ENCODE results near the gene FASN. TPM values are rescaled to one million over a fixed set of nuclear protein-coding genes. Genes with fewer than 3 reads are reported as not detected.

FASN gene
- total RNA-seq, 4 donors from 2014 or later = 50.4 to 110 (median 76.5) TPM

- Histone ChIP-seq H3K27me3 (no peaks in the 10 kb centered on the region), H3K36me3 (no peaks in the 10 kb centered on the region), H3K27ac (no peak overlapping the region), H3K9me3 (no peaks in the 10 kb centered on the region), H3K4me1 (peaks cover 0 to 19% (median 10%) of the 10 kb centered on the region in 4 donors), H3K4me3 (no peak overlapping the region)
- DNase-seq = no peak
- TF ChIP-seq POLR2A (IDR thresholded peaks at IDR 0.05) = no peak
Observed at GRCh38 chr17:82029391-82029790, 68.6 kb downstream of the FASN start.

- TF ChIP-seq POLR2A (IDR thresholded peaks at IDR 0.05) = no peak
- no peak for TF ChIP-seq CTCF (IDR thresholded peaks at IDR 0.05)
- Histone ChIP-seq H3K4me3 (no peak overlapping the region), H3K4me1 (peaks cover 2 to 20% (median 13%) of the 10 kb centered on the region in 4 donors), H3K27ac (no peak overlapping the region), H3K9me3 (no peaks in the 10 kb centered on the region), H3K27me3 (no peaks in the 10 kb centered on the region), H3K36me3 (no peaks in the 10 kb centered on the region)
- no peak for DNase-seq
Observed at GRCh38 chr17:82028966-82029365, 69.1 kb downstream of the FASN start.

Other genes with a start within 250 kb of the FASN start
- 1,000 to 10,000 TPM in 3 of 4 donors, 100 to 1,000 TPM in 1; 326 to 1,290 (median 1,196) TPM for gene P4HB, start 237.7 kb downstream of the FASN start, total RNA-seq
- gene ARHGDIA, start 226.9 kb downstream of the FASN start, total RNA-seq = 100 to 1,000 TPM; 282 to 475 (median 350) TPM
- gene ALYREF, start 206.7 kb downstream of the FASN start, total RNA-seq = 10 to 100 TPM; 38.9 to 96.6 (median 45.3) TPM
- gene ANAPC11, start 206.5 kb downstream of the FASN start, total RNA-seq = 100 to 1,000 TPM in 1 of 4 donors, 10 to 100 TPM in 3; 69.3 to 126 (median 85.1) TPM
- gene NPB, start 196.0 kb downstream of the FASN start, total RNA-seq = 1 to 10 TPM in 1 of 4 donors, under 1 TPM in 1, not detected in 2; 0.76 to 1.6 TPM
- 100 to 1,000 TPM in 3 of 4 donors, 10 to 100 TPM in 1; 67.7 to 297 (median 179) TPM for gene PCYT2, start 186.8 kb downstream of the FASN start, total RNA-seq
- gene SIRT7, start 180.1 kb downstream of the FASN start, total RNA-seq = 100 to 1,000 TPM in 2 of 4 donors, 10 to 100 TPM in 2; 82.5 to 130 (median 112) TPM
- gene MAFG, start 170.5 kb downstream of the FASN start, total RNA-seq = 10 to 100 TPM; 19.8 to 38.3 (median 34.4) TPM
- gene PYCR1, start 160.9 kb downstream of the FASN start, total RNA-seq = 10 to 100 TPM in 3 of 4 donors, 1 to 10 TPM in 1; 2.4 to 21.5 (median 20.2) TPM
- under 1 TPM in 1 of 4 donors, not detected in 3; 0.76 TPM for gene MYADML2, start 151.0 kb downstream of the FASN start, total RNA-seq
- 1 to 10 TPM in 1 of 4 donors, not detected in 3; 1.2 TPM for gene NOTUM, start 137.0 kb downstream of the FASN start, total RNA-seq
- 10 to 100 TPM; 31.6 to 70.1 (median 49.9) TPM for gene ASPSCR1, start 120.6 kb downstream of the FASN start, total RNA-seq
- 100 to 1,000 TPM in 2 of 4 donors, 10 to 100 TPM in 2; 49.1 to 123 (median 91.8) TPM for gene CENPX, start 75.4 kb downstream of the FASN start, total RNA-seq
- gene LRRC45, start 74.9 kb downstream of the FASN start, total RNA-seq = 10 to 100 TPM; 15.5 to 74.3 (median 23.1) TPM
- gene RAC3, start 66.6 kb downstream of the FASN start, total RNA-seq = 10 to 100 TPM in 2 of 4 donors, 1 to 10 TPM in 2; 4.6 to 20.6 (median 9.8) TPM
- 100 to 1,000 TPM in 2 of 4 donors, 10 to 100 TPM in 2; 68.5 to 104 (median 86.8) TPM for gene DCXR, start 60.5 kb downstream of the FASN start, total RNA-seq
- gene RFNG, start 46.4 kb downstream of the FASN start, total RNA-seq = 10 to 100 TPM; 42.9 to 65.7 (median 50.2) TPM
- gene GPS1, start 46.3 kb downstream of the FASN start, total RNA-seq = 100 to 1,000 TPM in 1 of 4 donors, 10 to 100 TPM in 3; 69.2 to 138 (median 88.5) TPM
- gene DUS1L, start 32.4 kb downstream of the FASN start, total RNA-seq = 100 to 1,000 TPM in 3 of 4 donors, 10 to 100 TPM in 1; 73.6 to 207 (median 122) TPM
- gene CCDC57, start 114.6 kb upstream of the FASN start, total RNA-seq = 100 to 1,000 TPM in 2 of 4 donors, 10 to 100 TPM in 2; 28.2 to 144 (median 79.8) TPM
- 10 to 100 TPM; 18.9 to 55.0 (median 35.3) TPM for gene SLC16A3, start 130.8 kb upstream of the FASN start, total RNA-seq
- 100 to 1,000 TPM; 148 to 232 (median 215) TPM for gene CSNK1D, start 175.5 kb upstream of the FASN start, total RNA-seq
- gene CD7, start 219.4 kb upstream of the FASN start, total RNA-seq = 10 to 100 TPM in 3 of 4 donors, not detected in 1; 11.6 to 15.4 (median 15.2) TPM
- gene SECTM1, start 235.5 kb upstream of the FASN start, total RNA-seq = 100 to 1,000 TPM in 2 of 4 donors, 10 to 100 TPM in 2; 10.7 to 258 (median 94.5) TPM

Measured in Peyer's patch (tissue), 4 donors.